A673 (cell line): ENCODE measurements around the gene MGAT5. TPM values are rescaled to one million over a fixed set of nuclear protein-coding genes. Genes with fewer than 3 reads are reported as not detected.

Experiments
- BruUV-seq: library from RNA; stranded (reverse); fragments of 400-500 nt; replicated peaks from 2 replicates; lab custom pipeline; 2021; lab: Mats Ljungman, UMichigan
- CTCF ChIA-PET: fragments of 300-600 bp; sonication (Branson Sonifier 250); formaldehyde crosslinking; loops from one replicate; lab custom pipeline; 2022; ENCODE audit warnings: antibody characterized with exemption; lab: Charles Lee
- POLR2A ChIA-PET: fragments of 300-600 bp; sonication (Branson Sonifier 250); formaldehyde crosslinking; loops from one replicate; lab custom pipeline; 2022; ENCODE audit warnings: antibody characterized with exemption; ENCODE audit not compliant: low non-redundant PET; lab: Charles Lee
- DNase-seq: peaks from one replicate; pipeline ENCODE4 v3.0.0-alpha.2; 2015; ENCODE audit warnings: low spot score
- H3K27ac ChIP-seq: fragments of 200-600 bp; sonication (generic); 2 replicates; pipeline ENCODE4 v1.5.1; 2016; ENCODE audit warnings: mixed run types, low read depth, mild to moderate bottlenecking, mixed read lengths, antibody characterized with exemption, low read length; ENCODE audit not compliant: poor library complexity, severe bottlenecking
- H3K27me3 ChIP-seq: fragments of 200-600 bp; sonication (generic); replicated peaks from 2 replicates; pipeline ENCODE4 v1.6.1; 2017; ENCODE audit warnings: mixed run types, low read depth, mild to moderate bottlenecking, mixed read lengths, antibody characterized with exemption, low read length; ENCODE audit not compliant: insufficient read depth, poor library complexity
- H3K36me3 ChIP-seq: fragments of 200-600 bp; sonication (generic); 2 replicates; pipeline ENCODE4 v1.6.1; 2016; ENCODE audit warnings: mixed run types, mild to moderate bottlenecking, mixed read lengths, antibody characterized with exemption, low read length; ENCODE audit not compliant: insufficient read depth, poor library complexity, severe bottlenecking
- H3K4me1 ChIP-seq: fragments of 200-600 bp; sonication (generic); 2 replicates; pipeline ENCODE4 v1.6.1; 2017; ENCODE audit warnings: mixed run types, mild to moderate bottlenecking, mixed read lengths, antibody characterized with exemption, low read length; ENCODE audit not compliant: insufficient read depth, poor library complexity, severe bottlenecking
- H3K4me3 ChIP-seq: fragments of 200-600 bp; sonication (generic); 2 replicates; pipeline ENCODE4 v1.5.1; 2016; ENCODE audit warnings: low read depth, mixed run types, mild to moderate bottlenecking, mixed read lengths, low read length; ENCODE audit not compliant: poor library complexity, severe bottlenecking
- H3K9me3 ChIP-seq: fragments of 200-600 bp; sonication (generic); 2 replicates; pipeline ENCODE4 v1.6.1; 2016; ENCODE audit warnings: mixed run types, low read depth, mild to moderate bottlenecking, mixed read lengths, antibody characterized with exemption, low read length; ENCODE audit not compliant: poor library complexity, severe bottlenecking
- CTCF ChIP-seq: fragments of 300-800, 200-600 bp; sonication (generic); conservative IDR thresholded peaks from 2 replicates; pipeline ENCODE4 v1.5.1; 2017; ENCODE audit warnings: low read depth, mild to moderate bottlenecking, antibody characterized with exemption, low read length, moderate library complexity, mixed read lengths
- EZH2 ChIP-seq: fragments of 200-600 bp; sonication (generic); IDR thresholded peaks from 2 replicates; pipeline ENCODE4 v1.6.1; 2017; ENCODE audit warnings: borderline replicate concordance, low read depth, mild to moderate bottlenecking, mixed read lengths, antibody characterized with exemption, low read length; ENCODE audit not compliant: poor library complexity, severe bottlenecking
- intact Hi-C: fragments of 100-400 bp; cut with micrococcal nuclease; formaldehyde crosslinking; loops from one replicate; pipeline ENCODE4 v1.10.0; 2022; ENCODE audit not compliant: unreplicated experiment
- total RNA-seq: library from RNA; stranded (reverse); gene quantifications from 2 replicates; pipeline ENCODE4 v1.2.3, GENCODE V29; 2021

MGAT5 gene
- total RNA-seq, 1 experiment from 2014 or later = 11.0 TPM

- intact Hi-C loops = no loop called here
- Histone ChIP-seq H3K9me3 (no peaks in the 10 kb centered on the region), H3K27ac (no peak overlapping the region), H3K27me3 (no peaks in the 10 kb centered on the region), H3K36me3 (no peaks in the 10 kb centered on the region), H3K4me3 (no peak overlapping the region), H3K4me1 (no peaks in the 10 kb centered on the region)
- no TSS peak for BruUV-seq
- ChIA-PET CTCF (no interaction called here), POLR2A (no interaction called here)
- no peak for TF ChIP-seq CTCF
- TF ChIP-seq EZH2 = no peak
- no peak for DNase-seq
Observed at GRCh38 chr2:134420920-134421319, 167.0 kb downstream of the MGAT5 start.

GRCh38 chr2:134421556-134422328 is 167.9 kb downstream of the MGAT5 start:
- H3K4me1 ChIP-seq = no peaks in the 10 kb centered on the region
- no peak for DNase-seq
- intact Hi-C loops = no loop called here
- no peak overlapping the region for H3K27ac ChIP-seq
- no peaks in the 10 kb centered on the region for H3K27me3 ChIP-seq
- H3K36me3 ChIP-seq = no peaks in the 10 kb centered on the region
- no peak for TF ChIP-seq EZH2
- no TSS peak for BruUV-seq
- ChIA-PET CTCF (no interaction called here), POLR2A (no interaction called here)
- H3K9me3 ChIP-seq = no peaks in the 10 kb centered on the region
- H3K4me3 ChIP-seq = no peak overlapping the region

DNA sequence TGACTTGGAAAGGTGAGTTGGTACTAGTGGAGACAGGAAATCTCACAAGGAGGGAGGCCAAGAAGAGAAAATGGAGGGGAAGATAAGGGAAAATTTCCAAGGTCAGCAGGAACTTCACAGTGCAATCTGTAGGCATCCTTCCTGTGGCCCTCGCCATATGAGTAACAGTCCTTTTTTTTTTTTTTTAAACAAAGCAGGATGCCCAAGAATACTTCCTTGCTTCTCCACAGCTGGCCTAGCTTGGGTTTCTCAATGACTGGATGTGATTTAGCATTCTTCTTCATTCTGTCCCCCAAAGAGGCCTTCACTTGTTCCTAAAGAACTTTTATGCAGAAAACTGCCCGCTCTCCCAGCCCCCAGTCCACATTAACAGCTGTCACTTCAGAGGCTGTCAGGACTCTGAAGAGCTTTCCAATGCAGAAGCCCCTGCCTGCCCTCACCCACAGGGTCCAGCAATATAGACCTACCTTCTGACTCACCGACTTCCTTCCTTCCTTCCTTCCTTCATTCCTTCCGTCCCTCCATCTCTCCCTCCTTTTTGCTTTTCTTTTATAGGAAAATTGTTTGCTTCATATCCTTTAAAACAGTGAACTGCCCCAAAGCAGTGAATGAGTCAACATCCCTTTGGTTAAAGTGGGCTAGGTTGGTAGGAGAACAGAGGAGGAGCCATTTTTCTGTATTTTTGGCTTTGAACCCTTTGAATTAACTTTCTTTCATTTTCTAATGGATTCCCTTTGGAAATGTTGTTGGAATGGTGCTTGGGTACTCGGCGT is 172.0 kb downstream of the MGAT5 start:
- no peaks in the 10 kb centered on the region for H3K4me1 ChIP-seq
- no peaks in the 10 kb centered on the region for H3K9me3 ChIP-seq
- DNase-seq = peak; percentile 68
- no peak overlapping the region for H3K27ac ChIP-seq
- no peak overlapping the region for H3K4me3 ChIP-seq
- no peaks in the 10 kb centered on the region for H3K36me3 ChIP-seq
- ChIA-PET CTCF (no interaction called here), POLR2A (no interaction called here)
- intact Hi-C loops = no loop called here
- no TSS peak for BruUV-seq
- TF ChIP-seq CTCF = no peak
- no peaks in the 10 kb centered on the region for H3K27me3 ChIP-seq
